Urinary bladder (tissue), 4 donors: ENCODE measurements around the gene CAPN5. TPM values are rescaled to one million over a fixed set of nuclear protein-coding genes. Genes with fewer than 3 reads are reported as not detected.
A peak's percentile ranks its signal among the peaks of the same experiment; 100 is the strongest.

Source experiments
- DNase-seq: peaks from one replicate; pipeline ENCODE4 v3.0.0-alpha.2; 2015; ENCODE audit errors: extremely low spot score
- H3K27ac ChIP-seq: one replicate; pipeline ENCODE4 v1.5.1; 2013; ENCODE audit warnings: low read depth, mild to moderate bottlenecking, moderate library complexity
- H3K36me3 ChIP-seq: one replicate; pipeline ENCODE4 v1.6.1; 2013; ENCODE audit warnings: mild to moderate bottlenecking, moderate library complexity; ENCODE audit not compliant: insufficient read depth
- H3K4me1 ChIP-seq: one replicate; pipeline ENCODE4 v1.6.1; 2013; ENCODE audit warnings: mild to moderate bottlenecking, moderate library complexity; ENCODE audit not compliant: insufficient read depth
- H3K4me3 ChIP-seq: one replicate; pipeline ENCODE4 v1.5.1; 2013; ENCODE audit warnings: low read depth, low read length
- WGBS: extraction: QIAGEN DNeasy Blood & Tissue Kit; methylation state at CpG from one replicate; pipeline ENCODE4 v1.1.7; 2013; 5-methylcytosine and 5-hydroxymethylcytosine counted together
- polyA plus RNA-seq: library from polyadenylated mRNA; stranded (reverse); fragments of 200-250 nt; gene quantifications from one replicate; pipeline ENCODE4 v1.2.3, GENCODE V29; 2013
- total RNA-seq: library from RNA; depleted of rRNA; stranded (reverse); fragments of >200 nt; gene quantifications from one replicate; pipeline ENCODE4 v1.2.3, GENCODE V29; 2014
- donor health status: healthy with polysubstance abuse.
- donor health status: healthy.

The CAPN5 gene
- total and polyA plus RNA-seq, 2 donors = 14.8 to 17.8 TPM

DNA sequence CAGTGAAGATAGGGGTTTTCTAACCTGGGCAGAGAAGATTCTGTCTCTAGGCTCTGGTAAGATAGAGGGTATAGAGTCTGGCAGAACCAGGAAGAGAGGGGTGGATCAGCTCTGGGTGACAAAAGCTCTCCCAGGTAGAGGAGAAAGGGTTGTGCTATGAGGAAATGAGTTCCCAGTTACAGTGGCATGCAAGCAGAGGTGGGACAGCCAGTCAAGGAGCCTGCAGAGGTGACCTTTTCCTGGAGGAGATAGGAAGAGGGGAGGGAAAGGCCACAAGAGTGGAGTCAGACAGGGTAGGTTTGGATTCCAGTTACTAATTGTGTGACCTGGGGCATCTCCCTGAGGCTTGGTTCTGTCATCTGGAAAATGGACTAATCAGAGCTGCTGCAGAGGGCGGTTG lies 3.4 kb upstream of the CAPN5 start:
- Histone ChIP-seq H3K36me3 (no peaks in the 10 kb centered on the region), H3K4me1 (no peaks in the 10 kb centered on the region), H3K4me3 (no peak overlapping the region), H3K27ac (no peak overlapping the region)
- 96% methylated on average over 1 of the region's 1 CpG for WGBS
- no peak for DNase-seq

DNA sequence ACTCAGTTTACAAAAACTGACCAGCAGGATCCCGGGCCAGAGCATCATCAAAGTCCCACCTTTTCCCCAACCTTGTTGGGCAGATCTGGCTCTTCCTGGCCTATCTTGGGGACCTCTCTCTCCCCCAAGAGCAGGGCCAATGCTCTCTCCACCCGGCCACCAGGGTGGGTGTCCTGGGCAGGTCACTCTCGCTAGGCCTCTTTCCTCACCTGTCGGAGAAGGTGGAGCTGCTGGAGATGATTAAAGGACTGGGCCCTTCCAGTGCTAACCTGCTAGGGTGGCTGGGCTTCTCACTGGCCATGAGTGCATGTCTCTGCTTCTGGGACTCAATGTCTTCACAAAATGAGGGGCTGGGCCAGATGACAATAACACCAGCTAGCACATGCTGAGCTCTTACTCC lies 2.9 kb upstream of the CAPN5 start:
- Histone ChIP-seq H3K4me1 (no peaks in the 10 kb centered on the region), H3K4me3 (no peak overlapping the region), H3K36me3 (no peaks in the 10 kb centered on the region), H3K27ac (no peak overlapping the region)
- no peak for DNase-seq
- WGBS = 97% methylated on average over 4 of the region's 4 CpGs

DNA sequence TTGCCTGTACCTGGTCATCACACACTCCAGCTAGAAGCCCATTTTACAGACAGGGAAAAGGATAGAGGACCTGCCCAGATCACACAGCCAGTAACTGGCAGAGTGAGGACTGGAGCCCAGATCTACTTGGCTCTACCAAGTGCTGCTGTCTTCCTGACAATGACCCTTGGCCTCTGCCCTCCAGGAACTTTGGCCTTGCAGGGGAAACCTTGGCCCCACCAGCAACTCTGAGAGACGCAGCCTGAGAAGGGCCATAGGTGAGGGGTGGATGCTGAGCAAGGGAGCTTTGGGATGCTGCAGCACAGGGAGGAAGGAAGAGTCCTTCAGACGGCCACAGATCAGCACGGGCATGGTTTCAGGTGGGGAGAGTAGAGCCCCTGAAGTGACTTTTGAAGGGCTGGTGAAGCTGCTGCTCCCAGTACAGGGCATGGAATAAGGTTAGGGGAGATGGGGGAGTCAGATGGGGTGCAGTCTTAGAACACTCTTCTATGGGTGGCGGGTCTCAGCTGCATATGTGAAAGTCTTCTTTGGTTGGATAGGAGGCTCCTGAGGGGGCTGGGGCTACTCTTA lies 2.0 kb upstream of the CAPN5 start:
- DNase-seq = no peak
- H3K4me3 ChIP-seq = no peak overlapping the region
- 95% methylated on average over 4 of the region's 4 CpGs for WGBS
- no peaks in the 10 kb centered on the region for H3K36me3 ChIP-seq
- no peaks in the 10 kb centered on the region for H3K4me1 ChIP-seq
- no peak overlapping the region for H3K27ac ChIP-seq

DNA sequence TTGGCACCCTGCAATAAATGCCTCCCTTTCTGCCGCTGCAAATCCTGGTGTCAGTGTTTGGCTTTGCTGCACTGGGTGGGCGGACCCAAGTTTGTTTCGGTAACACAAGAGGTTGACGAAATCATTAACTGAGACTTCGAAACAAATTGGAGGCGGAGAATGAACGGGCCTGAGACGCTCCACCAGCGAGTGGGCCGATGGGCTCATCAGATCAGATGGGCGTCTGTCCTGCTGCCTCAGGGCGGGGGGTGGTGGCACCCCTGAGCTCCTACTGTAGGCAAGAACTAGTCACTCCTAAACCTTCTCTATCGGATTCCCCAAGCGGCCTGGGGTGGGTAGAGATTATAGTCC lies 918 bp upstream of the CAPN5 start:
- Histone ChIP-seq H3K27ac (peak overlapping the region; percentile 91), H3K36me3 (no peaks in the 10 kb centered on the region), H3K4me3 (peak overlapping the region; percentile 71), H3K4me1 (no peaks in the 10 kb centered on the region)
- DNase-seq = no peak
- 14% methylated on average over 14 of the region's 14 CpGs for WGBS

DNA sequence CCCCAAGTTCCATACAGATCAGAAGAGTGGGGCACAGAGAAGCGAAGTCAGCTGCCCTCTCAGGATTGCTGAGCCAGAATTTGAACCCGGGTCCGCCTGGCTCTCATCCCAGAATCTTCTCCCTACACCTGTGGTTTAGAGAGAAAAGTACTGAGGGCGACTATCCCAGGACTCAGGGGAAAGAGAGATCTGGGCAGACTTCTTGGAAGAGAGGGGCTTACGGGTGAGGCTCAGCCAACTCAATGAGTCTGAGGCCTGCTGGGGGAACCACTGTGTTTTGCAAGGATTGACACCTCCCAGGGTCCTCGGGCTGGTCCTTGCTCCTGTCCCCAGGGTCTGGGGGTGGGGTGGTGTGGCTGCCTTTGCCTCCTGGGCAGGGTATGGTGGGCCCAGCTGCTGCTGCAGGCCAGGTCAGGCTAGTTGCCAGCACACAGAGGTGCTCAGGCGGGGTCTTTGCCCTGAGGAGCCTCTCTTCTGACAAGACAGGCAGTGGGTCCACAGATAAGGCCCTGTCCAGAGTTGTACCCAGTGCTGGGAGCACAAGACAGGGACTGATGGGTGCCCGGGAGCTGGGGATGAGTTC lies 1.2 kb downstream of the CAPN5 start:
- peaks cover 2% of the 10 kb centered on the region for H3K4me1 ChIP-seq
- peak overlapping the region; percentile 71 for H3K4me3 ChIP-seq
- H3K27ac ChIP-seq = no peak overlapping the region
- WGBS = 84% methylated on average over 8 of the region's 8 CpGs
- no peaks in the 10 kb centered on the region for H3K36me3 ChIP-seq
- DNase-seq = no peak

DNA sequence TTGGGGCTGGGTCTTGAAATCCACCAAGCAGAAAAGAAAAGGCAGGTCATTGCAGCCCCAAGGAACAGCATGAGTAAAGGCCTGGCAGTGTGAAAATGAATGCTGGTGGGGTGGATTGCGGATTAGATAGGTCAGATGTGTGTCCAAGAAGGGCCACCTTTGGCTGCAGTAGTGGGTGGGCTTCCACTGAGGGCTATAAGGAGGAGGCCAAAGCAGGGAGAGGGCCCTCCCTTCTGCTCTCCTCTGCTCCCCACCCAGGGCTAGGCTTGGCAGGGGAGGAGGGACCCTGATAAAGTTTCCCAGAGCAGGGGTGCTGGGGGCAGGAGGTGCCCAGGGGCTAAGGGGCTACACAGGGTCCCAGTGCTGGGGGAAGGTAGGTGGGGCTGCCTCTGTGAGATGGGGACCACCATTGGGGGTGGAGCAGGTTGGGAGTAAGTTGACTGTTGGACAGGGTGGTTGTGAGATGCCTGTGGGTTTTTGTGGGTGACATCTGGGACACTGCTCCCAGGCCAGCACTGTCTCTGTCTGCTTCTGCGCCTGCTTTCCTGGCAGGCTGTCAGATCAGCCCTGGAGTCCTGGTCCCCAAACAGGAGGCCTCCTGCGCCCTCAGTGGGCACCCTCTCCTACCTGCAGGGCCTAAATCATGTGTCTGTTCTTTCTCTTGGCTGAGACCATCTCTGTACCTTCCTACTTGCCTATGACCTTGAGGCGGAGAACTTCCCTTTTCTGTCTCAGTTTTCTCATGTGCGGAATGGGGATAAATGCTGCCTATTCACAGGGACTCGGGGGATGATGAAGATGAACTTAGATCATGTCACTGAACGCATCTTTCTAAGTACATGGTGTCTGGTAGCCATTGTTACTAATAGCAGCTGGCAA lies 1.9 kb downstream of the CAPN5 start:
- H3K4me1 ChIP-seq = peaks cover 4% of the 10 kb centered on the region
- no peaks in the 10 kb centered on the region for H3K36me3 ChIP-seq
- no peak overlapping the region for H3K27ac ChIP-seq
- 84% methylated on average over 7 of the region's 7 CpGs for WGBS
- no peak overlapping the region for H3K4me3 ChIP-seq
- DNase-seq = no peak

DNA sequence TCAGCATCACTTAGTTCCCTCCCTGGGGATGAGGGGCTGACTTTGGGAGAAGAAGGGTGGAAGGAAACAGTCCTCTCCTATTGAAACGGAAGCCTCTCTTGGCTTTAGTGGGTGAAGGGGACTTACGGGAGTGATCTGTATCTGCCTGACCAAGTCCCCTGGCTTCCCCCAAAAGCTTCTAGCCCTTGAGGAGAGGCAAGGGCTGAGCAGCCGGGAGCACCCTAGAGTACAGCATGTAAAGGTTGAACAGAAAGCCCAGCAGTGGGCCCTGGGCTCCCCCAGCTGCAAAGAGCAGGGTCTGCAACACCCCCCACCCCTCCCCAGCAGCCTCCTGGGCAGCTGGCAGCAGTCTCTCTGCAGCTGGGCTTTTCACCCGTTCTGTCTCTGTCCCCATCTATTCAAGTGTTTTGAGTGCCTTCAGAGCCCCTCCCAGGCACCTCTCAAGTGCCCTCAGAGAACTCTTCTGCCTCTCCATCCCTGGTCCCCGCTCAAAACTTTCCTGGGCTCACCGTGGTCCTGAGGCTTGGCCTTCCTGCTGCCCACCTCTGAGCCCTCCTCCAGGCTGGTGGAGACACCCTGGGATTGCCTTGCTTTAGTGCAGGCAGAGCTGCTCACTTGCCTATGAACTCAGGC lies 2.7 kb downstream of the CAPN5 start:
- 78% methylated on average over 6 of the region's 6 CpGs for WGBS
- no peaks in the 10 kb centered on the region for H3K36me3 ChIP-seq
- no peak for DNase-seq
- no peak overlapping the region for H3K4me3 ChIP-seq
- no peak overlapping the region for H3K27ac ChIP-seq
- peaks cover 5% of the 10 kb centered on the region for H3K4me1 ChIP-seq

DNA sequence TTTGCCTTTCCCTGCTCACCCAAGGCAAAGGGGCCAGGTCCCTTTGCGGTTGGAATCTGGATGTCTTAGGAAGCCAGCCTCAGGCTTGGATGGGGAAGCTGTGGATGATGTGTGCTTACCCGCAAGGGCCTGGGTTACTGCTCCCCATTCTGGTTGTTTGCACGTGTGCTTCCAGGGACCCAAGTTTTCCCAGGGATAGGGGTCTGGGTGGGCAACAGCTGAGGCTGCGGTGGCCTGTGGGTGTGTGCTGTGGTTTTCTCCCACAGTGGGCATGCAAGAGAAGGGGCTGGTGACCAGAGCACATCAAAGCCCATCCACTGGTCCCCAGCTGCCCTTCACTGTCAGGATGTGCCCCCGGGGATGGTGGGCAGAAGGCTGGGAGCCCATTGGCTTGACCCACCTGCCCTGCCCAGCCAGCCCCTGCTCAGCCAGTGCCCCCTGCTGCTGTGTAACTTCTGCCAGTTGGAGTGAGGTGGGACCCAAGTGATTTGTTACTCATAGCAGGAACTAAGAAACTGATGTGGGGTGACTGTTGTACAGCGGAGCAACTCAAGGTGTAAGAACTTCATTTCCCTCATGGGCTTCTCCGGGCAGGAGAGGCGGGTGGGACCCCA lies 3.3 kb downstream of the CAPN5 start:
- WGBS = 94% methylated on average over 8 of the region's 8 CpGs
- Histone ChIP-seq H3K4me3 (no peak overlapping the region), H3K27ac (no peak overlapping the region), H3K36me3 (no peaks in the 10 kb centered on the region), H3K4me1 (peaks cover 5% of the 10 kb centered on the region)
- no peak for DNase-seq

DNA sequence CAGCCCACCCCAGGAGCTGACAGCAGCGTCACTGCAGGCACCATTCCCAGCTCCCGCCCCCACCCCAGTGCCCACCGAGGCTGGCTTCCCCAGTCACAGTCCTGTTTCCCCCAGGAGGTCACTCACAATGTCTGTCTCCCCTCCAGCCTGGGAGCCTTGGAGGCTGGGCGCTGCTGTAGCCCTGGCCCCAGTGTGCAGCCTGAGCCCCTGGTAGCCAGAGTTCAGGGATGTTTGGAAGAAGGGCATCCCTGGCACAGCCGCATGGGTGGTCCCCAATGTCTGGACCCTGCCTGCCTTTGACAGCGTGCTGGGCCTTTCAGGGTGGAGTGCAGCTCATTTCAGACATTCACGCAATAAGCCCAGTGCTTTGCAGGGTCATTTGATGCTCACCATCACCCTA lies 4.3 kb downstream of the CAPN5 start:
- Histone ChIP-seq H3K4me1 (peaks cover 5% of the 10 kb centered on the region), H3K27ac (no peak overlapping the region), H3K4me3 (no peak overlapping the region), H3K36me3 (no peaks in the 10 kb centered on the region)
- DNase-seq = no peak
- 87% methylated on average over 7 of the region's 7 CpGs for WGBS

DNA sequence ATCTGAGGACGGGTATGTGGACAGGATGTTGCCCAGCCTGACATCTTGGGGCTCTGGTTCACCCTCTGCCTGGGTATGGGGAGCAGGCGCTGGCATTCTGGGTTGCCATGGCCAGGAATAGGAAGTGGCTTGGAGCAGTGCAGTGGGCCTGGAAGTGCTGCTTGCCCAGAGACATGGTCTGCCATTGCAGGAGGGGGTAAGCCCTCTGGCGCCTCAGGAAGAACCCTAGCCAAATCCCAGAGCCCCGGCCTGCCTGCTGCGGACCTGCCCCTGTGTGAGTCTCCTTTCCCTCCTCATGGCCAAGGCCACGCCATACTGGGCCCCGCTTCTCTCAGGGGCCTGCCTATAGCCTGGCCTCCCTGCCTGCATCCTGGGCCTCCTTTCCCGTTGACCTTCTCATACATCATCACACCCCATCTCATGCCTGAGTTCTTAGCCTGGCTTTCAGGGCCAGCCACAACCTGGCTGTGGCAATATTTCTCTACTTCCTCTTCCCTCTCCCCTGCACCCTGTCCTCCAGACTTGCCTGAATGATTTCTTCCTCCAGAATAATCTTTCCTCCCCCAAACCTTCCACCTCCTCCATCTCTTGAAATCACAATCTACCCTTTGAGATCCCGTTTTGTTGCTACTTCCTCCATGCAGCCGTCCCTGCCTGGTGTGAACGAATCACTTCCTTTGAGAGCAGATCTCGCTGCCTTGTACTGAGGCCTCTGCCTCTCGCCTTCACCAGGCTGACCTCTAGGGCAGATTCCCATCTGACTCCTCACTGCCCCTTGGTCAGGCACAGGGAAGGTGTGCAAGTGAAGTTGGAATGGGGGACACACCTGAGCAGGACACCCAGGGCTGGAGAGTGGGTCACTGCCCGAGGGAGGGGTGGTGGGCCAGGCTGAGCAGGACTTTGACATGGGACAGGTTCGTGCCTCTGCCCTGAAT lies 5.2 kb downstream of the CAPN5 start:
- peaks cover 5% of the 10 kb centered on the region for H3K4me1 ChIP-seq
- no peak overlapping the region for H3K4me3 ChIP-seq
- H3K27ac ChIP-seq = peak overlapping the region; percentile 48
- H3K36me3 ChIP-seq = no peaks in the 10 kb centered on the region
- DNase-seq = no peak
- WGBS = 84% methylated on average over 15 of the region's 15 CpGs

DNA sequence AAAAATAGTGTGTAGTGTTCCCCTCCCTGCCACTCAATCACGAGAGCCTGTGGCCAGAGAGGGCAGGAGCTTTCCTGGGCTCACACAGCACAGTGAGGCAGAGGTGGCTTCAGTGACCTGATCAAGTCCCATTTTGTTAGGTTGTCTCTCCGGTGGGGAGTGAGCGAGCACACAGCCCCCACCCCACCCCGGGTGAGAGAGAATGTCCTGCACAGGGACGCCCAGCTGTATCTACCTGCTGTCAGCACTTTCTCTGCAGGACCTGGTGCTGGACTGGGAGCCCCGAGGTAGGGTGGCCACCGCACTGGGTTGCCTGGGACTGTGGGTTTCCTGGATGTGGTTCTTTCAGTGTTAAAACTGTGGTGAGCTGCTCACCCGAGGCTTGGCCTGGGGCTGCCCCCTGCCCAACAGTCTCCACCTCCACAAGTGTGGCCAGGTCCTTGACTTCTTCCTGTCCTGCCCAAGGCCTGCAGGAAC lies 6.1 kb downstream of the CAPN5 start:
- Histone ChIP-seq H3K4me3 (no peak overlapping the region), H3K36me3 (no peaks in the 10 kb centered on the region), H3K27ac (peak overlapping the region; percentile 83), H3K4me1 (peaks cover 5% of the 10 kb centered on the region)
- DNase-seq = no peak
- WGBS = 52% methylated on average over 8 of the region's 8 CpGs

DNA sequence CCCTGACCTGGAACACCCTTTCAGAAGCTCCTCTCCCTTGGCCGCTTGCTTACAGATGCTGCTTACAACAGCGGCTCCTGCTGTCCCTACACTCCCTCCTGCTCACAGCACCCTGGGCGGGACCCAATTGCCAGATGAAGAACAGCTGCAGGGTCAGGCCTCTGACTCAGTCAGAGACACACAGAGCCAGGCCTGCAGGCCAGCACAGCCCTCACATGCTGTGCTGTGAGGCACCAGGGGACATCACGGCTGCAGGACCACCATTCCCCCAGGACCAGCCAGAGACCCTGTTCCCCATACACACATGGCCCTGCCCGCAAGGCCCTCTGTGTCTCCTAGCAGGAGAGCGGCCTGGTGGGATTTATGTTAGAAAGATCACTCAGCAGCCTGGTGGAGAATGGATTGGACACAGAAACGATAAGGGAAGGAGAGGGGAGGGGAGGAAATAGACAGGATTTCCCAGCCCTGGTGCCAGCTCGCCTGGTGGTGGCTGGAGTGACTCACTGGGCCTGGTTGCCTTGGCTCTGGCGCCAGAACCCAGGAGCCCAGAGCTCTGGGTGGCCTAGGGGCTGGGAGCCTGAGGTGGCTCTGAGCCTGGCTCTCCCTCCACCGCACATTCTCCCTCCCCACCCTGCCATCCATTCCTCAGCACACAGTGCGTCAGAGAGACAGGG lies 6.7 kb downstream of the CAPN5 start:
- Histone ChIP-seq H3K4me1 (peaks cover 5% of the 10 kb centered on the region), H3K27ac (peak overlapping the region; percentile 91), H3K4me3 (no peak overlapping the region), H3K36me3 (no peaks in the 10 kb centered on the region)
- no peak for DNase-seq
- 27% methylated on average over 11 of the region's 11 CpGs for WGBS
